Spleen (tissue), 11 donors: ENCODE results near the gene NT5DC3. TPM values are rescaled to one million over a fixed set of nuclear protein-coding genes. Genes with fewer than 3 reads are reported as not detected.
A peak's percentile ranks its signal among the peaks of the same experiment; 100 is the strongest.

Experiments used
- DNase-seq: peaks from one replicate; pipeline ENCODE4 v3.0.0-alpha.2; 2020
- H3K27ac ChIP-seq, 8 donors: fragments of 200-600 bp; sonication (generic) in 7 of 8; 1 replicate in 4 of 8; 2 replicates in 4 of 8; pipeline versions ENCODE4 v1.5.0 to v1.8.0; 2016 to 2021; ENCODE audit warnings: inconsistent platforms in 4 of 8, mild to moderate bottlenecking in 4 of 8, moderate library complexity in 1 of 8
- H3K27me3 ChIP-seq, 7 donors: fragments of 200-600 bp; sonication (generic) in 6 of 7; replicated peaks in 1 of 7; 1 replicate in 4 of 7; 2 replicates in 3 of 7; pipeline versions ENCODE4 v1.5.0 to v1.8.0; 2016 to 2021; ENCODE audit warnings: inconsistent platforms in 3 of 7, mild to moderate bottlenecking in 1 of 7
- H3K36me3 ChIP-seq, 6 donors: fragments of 200-600 bp; sonication (generic) in 5 of 6; 1 replicate in 4 of 6; 2 replicates in 2 of 6; pipeline versions ENCODE4 v1.5.0 to v1.8.0; 2016 to 2021; ENCODE audit warnings: inconsistent platforms in 2 of 6
- H3K4me1 ChIP-seq, 6 donors: fragments of 200-600 bp; sonication (generic) in 5 of 6; 1 replicate in 3 of 6; 2 replicates in 3 of 6; pipeline versions ENCODE4 v1.5.0 to v1.8.0; 2016 to 2021; ENCODE audit warnings: inconsistent platforms in 3 of 6
- H3K4me3 ChIP-seq, 8 donors: fragments of 200-600 bp; sonication (generic) in 7 of 8; 1 replicate in 4 of 8; 2 replicates in 4 of 8; pipeline versions ENCODE4 v1.5.0 to v1.8.0; 2016 to 2021; ENCODE audit warnings: inconsistent platforms in 4 of 8, mild to moderate bottlenecking in 4 of 8, moderate library complexity in 2 of 8
- H3K9me3 ChIP-seq, 8 donors: fragments of 200-600 bp; sonication (generic) in 7 of 8; 1 replicate in 4 of 8; 2 replicates in 4 of 8; pipeline versions ENCODE4 v1.5.0 to v1.8.0; 2016 to 2021; ENCODE audit warnings: inconsistent platforms in 4 of 8
- POLR2A ChIP-seq, 3 donors: fragments of 450-650 bp; IDR thresholded peaks; one replicate each; pipeline ENCODE4 v1.5.1; 2017; ENCODE audit warnings: antibody characterized with exemption in 3 of 3, mild to moderate bottlenecking in 1 of 3
- POLR2AphosphoS5 ChIP-seq, 3 donors: sonication (generic); formaldehyde crosslinking; IDR thresholded peaks; one replicate each; pipeline ENCODE4 v1.5.1; 2017; ENCODE audit warnings: antibody characterized with exemption in 3 of 3
- WGBS, 5 donors: extraction: QIAGEN DNeasy Blood & Tissue Kit in 3 of 5; methylation state at CpG; one replicate each; pipeline versions ENCODE4 v1.1.5 to v1.1.7; 2013 to 2018; 5-methylcytosine and 5-hydroxymethylcytosine counted together
- intact Hi-C: fragments of 100-400 bp; cut with DNase I; formaldehyde crosslinking; loops from one replicate; pipeline ENCODE4 v1.15.0; 2023; ENCODE audit warnings: low total_unique reads
- polyA plus RNA-seq, 3 donors: library from polyadenylated mRNA; stranded (reverse); fragments of 200-250 nt; gene quantifications; one replicate each; pipeline ENCODE4 v1.2.1, GENCODE V29; 2013
- total RNA-seq, 7 donors: library from RNA; depleted of rRNA in 3 of 7; stranded (reverse); fragments of >200 nt in 3 of 7; fragmentation: NEBNext Ultra II Directional in 4 of 7; extraction: Animal tissue kit (Norgen Biotek cat#: 25700) in 4 of 7; gene quantifications; one replicate each; pipeline versions ENCODE4 v1.1.0 to v1.2.1, GENCODE V29; 2016 to 2021
- TF ChIP-seq, protein P1 (sequence below), 11 experiments: fragments of 200-600 bp in 7 of 11; fragments of 450-650 bp in 4 of 11; sonication (generic) in 4 of 11; IDR thresholded peaks in 8 of 11; conservative IDR thresholded peaks in 3 of 11; 1 replicate in 7 of 11; 2 replicates in 4 of 11; pipeline versions ENCODE4 v1.4.0 to v1.8.0; 2016 to 2021; ENCODE audit warnings: antibody characterized with exemption in 11 of 11, inconsistent platforms in 4 of 11, mild to moderate bottlenecking in 1 of 11
- donor health status: healthy with polysubstance abuse.
- donor health status: DM: no; HTN: no; CAD: no; lungs with moderate emphysema.
- donor health status: DM: no; HTN: no; CAD: no.
- donor health status: Bipolar disorder and iron deficiency.
- donor health status: healthy.
- donor health status: DM: no; HTN: no; CAD: no.
- donor health status: DM: yes; HTN: yes; CAD: no.

NT5DC3 gene
- total and polyA plus RNA-seq, 10 donors: 0.56 to 8.0 (median 3.1) TPM

- H3K4me3 ChIP-seq: peak overlapping the region in 2 of 8 donors; percentile 4 to 40
- intact Hi-C loops: no loop called here
- peaks cover 0 to 24% (median 2%) of the 10 kb centered on the region in 6 donors for H3K36me3 ChIP-seq
- no peak for DNase-seq
- peaks cover 0 to 5% (median 0%) of the 10 kb centered on the region in 8 donors for H3K9me3 ChIP-seq
- TF ChIP-seq POLR2A (IDR thresholded peaks at IDR 0.05) (no peak), POLR2AphosphoS5 (IDR thresholded peaks at IDR 0.05) (no peak)
- TF ChIP-seq, protein P1, sequence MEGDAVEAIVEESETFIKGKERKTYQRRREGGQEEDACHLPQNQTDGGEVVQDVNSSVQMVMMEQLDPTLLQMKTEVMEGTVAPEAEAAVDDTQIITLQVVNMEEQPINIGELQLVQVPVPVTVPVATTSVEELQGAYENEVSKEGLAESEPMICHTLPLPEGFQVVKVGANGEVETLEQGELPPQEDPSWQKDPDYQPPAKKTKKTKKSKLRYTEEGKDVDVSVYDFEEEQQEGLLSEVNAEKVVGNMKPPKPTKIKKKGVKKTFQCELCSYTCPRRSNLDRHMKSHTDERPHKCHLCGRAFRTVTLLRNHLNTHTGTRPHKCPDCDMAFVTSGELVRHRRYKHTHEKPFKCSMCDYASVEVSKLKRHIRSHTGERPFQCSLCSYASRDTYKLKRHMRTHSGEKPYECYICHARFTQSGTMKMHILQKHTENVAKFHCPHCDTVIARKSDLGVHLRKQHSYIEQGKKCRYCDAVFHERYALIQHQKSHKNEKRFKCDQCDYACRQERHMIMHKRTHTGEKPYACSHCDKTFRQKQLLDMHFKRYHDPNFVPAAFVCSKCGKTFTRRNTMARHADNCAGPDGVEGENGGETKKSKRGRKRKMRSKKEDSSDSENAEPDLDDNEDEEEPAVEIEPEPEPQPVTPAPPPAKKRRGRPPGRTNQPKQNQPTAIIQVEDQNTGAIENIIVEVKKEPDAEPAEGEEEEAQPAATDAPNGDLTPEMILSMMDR (IDR thresholded peaks at IDR 0.05 in 8 of 11, conservative IDR thresholded peaks at IDR 0.05 in 3 of 11): no peak
- peaks cover 6 to 38% (median 15%) of the 10 kb centered on the region in 6 donors for H3K4me1 ChIP-seq
- no peaks in the 10 kb centered on the region for H3K27me3 ChIP-seq
- H3K27ac ChIP-seq: peak overlapping the region; percentile 30 to 84 (median 64)
- 33 to 52% (median 38%) methylated on average over 16 of the region's 16 CpGs for WGBS, 5 donors
Measured at GRCh38 chr12:103799857-103800771, 40.9 kb downstream of the NT5DC3 start.

DNA sequence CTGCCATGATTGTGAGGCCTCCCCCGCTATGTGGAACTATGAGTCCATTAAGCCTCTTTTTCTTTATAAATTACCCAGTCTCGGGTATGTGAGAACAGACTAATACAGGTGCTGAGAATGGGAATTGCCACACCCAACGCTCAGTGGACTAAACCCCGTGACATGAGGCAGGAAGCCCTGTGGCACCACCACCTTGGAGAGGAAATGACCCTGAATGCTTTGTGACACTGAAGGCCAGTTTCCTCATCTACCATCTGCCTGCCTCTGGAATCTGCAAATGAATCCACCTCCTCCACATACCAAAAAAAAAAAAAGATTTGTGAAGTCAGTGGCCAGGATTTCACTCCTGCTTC is 41.6 kb downstream of the NT5DC3 start:
- intact Hi-C loops: no loop called here
- no peak for DNase-seq

GRCh38 chr12:103798586-103798985 is 42.4 kb downstream of the NT5DC3 start:
- Histone ChIP-seq H3K27ac (peak overlapping the region in 6 of 8 donors; percentile 42 to 84 (median 74)), H3K27me3 (no peaks in the 10 kb centered on the region), H3K9me3 (peaks cover 0 to 5% (median 0%) of the 10 kb centered on the region in 8 donors), H3K4me3 (peak overlapping the region in 1 of 8 donors; percentile 40), H3K4me1 (peaks cover 6 to 37% (median 15%) of the 10 kb centered on the region in 6 donors), H3K36me3 (peaks cover 0 to 34% (median 2%) of the 10 kb centered on the region in 6 donors)
- no peak for DNase-seq
- intact Hi-C loops: no loop called here
- TF ChIP-seq POLR2AphosphoS5 (IDR thresholded peaks at IDR 0.05): no peak
- TF ChIP-seq POLR2A (IDR thresholded peaks at IDR 0.05): no peak
- TF ChIP-seq, protein P1 (IDR thresholded peaks at IDR 0.05 in 8 of 11, conservative IDR thresholded peaks at IDR 0.05 in 3 of 11): no peak
- WGBS, 5 donors: 92 to 97% (median 95%) methylated on average over 4 of the region's 4 CpGs

More for the DNA sequence above, 41.6 kb downstream of the NT5DC3 start:
- peaks cover 6 to 37% (median 15%) of the 10 kb centered on the region in 6 donors for H3K4me1 ChIP-seq
- peak overlapping the region; percentile 30 to 84 (median 64) for H3K27ac ChIP-seq
- H3K27me3 ChIP-seq: no peaks in the 10 kb centered on the region
- peak overlapping the region in 1 of 8 donors; percentile 40 for H3K4me3 ChIP-seq
- peaks cover 0 to 5% (median 0%) of the 10 kb centered on the region in 8 donors for H3K9me3 ChIP-seq
- peaks cover 0 to 27% (median 2%) of the 10 kb centered on the region in 6 donors for H3K36me3 ChIP-seq
- TF ChIP-seq POLR2AphosphoS5 (IDR thresholded peaks at IDR 0.05) (peak in 1 of 3 donors; percentile 33), POLR2A (IDR thresholded peaks at IDR 0.05) (no peak)
- WGBS, 5 donors: 36 to 64% (median 52%) methylated on average over 4 of the region's 4 CpGs

- DNase-seq: no peak
- intact Hi-C loops: no loop called here
- no peak overlapping the region for H3K27ac ChIP-seq
- no peak overlapping the region for H3K4me3 ChIP-seq
- WGBS, 5 donors: 32 to 55% (median 44%) methylated on average over 4 of the region's 4 CpGs
- peaks cover 0 to 4% (median 0%) of the 10 kb centered on the region in 8 donors for H3K9me3 ChIP-seq
- H3K4me1 ChIP-seq: peaks cover 0 to 13% (median under 1%) of the 10 kb centered on the region in 6 donors
- no peaks in the 10 kb centered on the region for H3K27me3 ChIP-seq
- TF ChIP-seq POLR2AphosphoS5 (IDR thresholded peaks at IDR 0.05): no peak
- TF ChIP-seq POLR2A (IDR thresholded peaks at IDR 0.05): no peak
- H3K36me3 ChIP-seq: peaks cover 0 to 58% (median 5%) of the 10 kb centered on the region in 6 donors
Measured at GRCh38 chr12:103794309-103795213, 46.5 kb downstream of the NT5DC3 start.
